Gastroesophageal sphincter (tissue), 3 donors: ENCODE measurements around the gene C20orf202.

Experiments
- CTCF ChIP-seq, 4 experiments: fragments of 200-600 bp in 2 of 4; fragments of 450-650 bp in 2 of 4; sonication (generic) in 1 of 4; IDR thresholded peaks; one replicate each; pipeline ENCODE4 v1.5.1; 2017 to 2019; ENCODE audit warnings: antibody characterized with exemption in 4 of 4, mild to moderate bottlenecking in 2 of 4, moderate library complexity in 2 of 4
- EP300 ChIP-seq: sonication (generic); formaldehyde crosslinking; IDR thresholded peaks from one replicate; pipeline ENCODE4 v1.6.1; 2017; ENCODE audit warnings: antibody characterized with exemption, mild to moderate bottlenecking
- POLR2A ChIP-seq, 2 donors: fragments of 450-650 bp; IDR thresholded peaks; one replicate each; pipeline ENCODE4 v1.6.1; 2017; ENCODE audit warnings: antibody characterized with exemption in 2 of 2, mild to moderate bottlenecking in 2 of 2, moderate library complexity in 1 of 2
- POLR2AphosphoS5 ChIP-seq: sonication (generic); formaldehyde crosslinking; IDR thresholded peaks from one replicate; pipeline ENCODE4 v1.6.1; 2017; ENCODE audit warnings: antibody characterized with exemption

- TF ChIP-seq CTCF (IDR thresholded peaks at IDR 0.05), result no peak
- no peak for TF ChIP-seq POLR2A (IDR thresholded peaks at IDR 0.05)
- TF ChIP-seq POLR2AphosphoS5, result no peak
- no peak for TF ChIP-seq EP300
These were observed 859 bp downstream of the C20orf202 start for GRCh38 chr20:1204113-1204512.
